Measurements from ENCODE around the gene CASQ2. TPM values are rescaled to one million over a fixed set of nuclear protein-coding genes. Genes with fewer than 3 reads are reported as not detected.

Gene CASQ2
- polyA plus RNA-seq, 5 donors: 0.46 to 13.8 (median 0.79) TPM

DNA sequence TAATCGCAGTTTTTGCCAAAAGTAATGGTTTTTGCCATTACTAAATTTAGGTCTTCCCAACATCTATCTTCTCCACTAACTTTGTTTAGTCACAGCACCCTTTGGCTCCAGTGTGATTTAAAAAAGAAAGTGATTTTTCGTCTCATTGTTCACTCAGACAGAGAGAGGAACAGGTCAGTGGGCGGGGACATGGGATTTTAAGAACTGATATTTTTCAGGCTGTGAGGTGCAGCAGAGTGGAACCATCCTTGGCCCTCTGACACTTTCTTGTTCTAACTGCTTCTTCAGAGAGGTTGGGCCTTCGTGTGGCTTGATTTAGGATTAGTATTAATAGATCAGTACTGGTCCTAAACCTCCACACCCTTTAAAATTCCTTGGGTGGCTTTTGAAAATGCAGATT, 38.8 kb downstream of the CASQ2 start:
- no peak for DNase-seq

DNA sequence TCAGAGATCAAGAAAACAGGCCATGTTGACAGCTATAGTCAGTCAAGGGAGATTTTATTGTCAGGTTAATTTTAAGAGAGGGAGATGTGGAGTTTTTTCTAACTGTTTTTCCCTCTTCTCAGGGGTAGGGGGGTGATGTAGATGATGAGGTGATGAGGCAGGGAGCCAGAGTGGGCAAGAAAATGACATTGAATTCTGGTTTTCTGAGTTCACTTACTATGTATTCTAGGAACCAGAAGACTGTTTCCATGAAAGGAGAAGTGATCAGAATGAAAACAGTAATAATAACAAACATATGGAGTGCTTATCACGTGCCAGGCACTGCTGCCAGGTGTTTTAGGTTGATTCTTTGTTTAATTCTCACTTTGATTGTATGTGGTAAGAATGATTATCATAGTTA, 40.2 kb downstream of the CASQ2 start:
- DNase-seq: no peak

DNA sequence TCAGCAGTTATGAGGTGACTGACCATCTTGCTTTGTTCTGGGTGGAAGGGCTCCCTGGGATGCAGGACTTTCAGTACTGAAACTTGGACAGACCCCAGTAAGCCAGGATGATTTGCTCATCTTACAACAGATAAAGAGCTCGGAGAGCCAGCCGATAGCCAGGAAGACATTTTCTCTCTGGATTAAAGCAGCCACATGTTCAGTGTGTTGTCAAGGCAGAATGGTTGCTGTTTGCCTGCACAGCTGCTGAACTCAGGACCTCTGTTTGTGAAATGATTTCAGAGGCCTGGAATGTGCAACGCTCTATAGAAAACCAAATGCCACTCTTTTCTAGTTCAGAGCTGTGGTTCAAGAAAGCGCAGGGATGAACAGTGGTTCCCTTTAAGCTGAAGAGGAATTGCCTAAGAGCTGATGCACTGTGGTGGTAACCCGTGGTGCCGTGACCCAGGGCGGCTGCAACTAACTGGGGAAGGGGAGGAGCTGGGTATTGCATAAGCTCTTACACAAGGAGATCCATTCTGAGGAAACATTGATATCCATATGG, 40.7 kb downstream of the CASQ2 start:
- DNase-seq: peak; percentile 89 to 93

DNA sequence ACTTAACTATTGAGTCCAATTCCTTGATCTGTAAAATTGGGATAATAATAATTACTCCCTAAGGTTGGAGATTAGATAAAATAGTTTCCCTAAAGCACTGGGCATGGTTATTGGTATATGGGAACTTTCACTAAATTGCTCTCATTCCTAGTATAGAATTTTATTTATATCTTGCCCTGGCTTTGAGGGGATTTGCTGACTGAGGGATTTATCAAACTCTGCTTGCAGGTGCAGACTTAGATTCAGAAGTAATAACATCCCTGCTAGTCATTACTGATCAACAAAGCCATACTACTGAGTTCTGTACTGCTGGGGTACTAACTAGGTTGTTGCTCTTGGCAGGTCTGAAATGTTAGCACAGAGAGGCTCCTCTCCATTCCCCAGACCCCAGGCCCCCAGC, 41.9 kb downstream of the CASQ2 start:
- no peak for DNase-seq

DNA sequence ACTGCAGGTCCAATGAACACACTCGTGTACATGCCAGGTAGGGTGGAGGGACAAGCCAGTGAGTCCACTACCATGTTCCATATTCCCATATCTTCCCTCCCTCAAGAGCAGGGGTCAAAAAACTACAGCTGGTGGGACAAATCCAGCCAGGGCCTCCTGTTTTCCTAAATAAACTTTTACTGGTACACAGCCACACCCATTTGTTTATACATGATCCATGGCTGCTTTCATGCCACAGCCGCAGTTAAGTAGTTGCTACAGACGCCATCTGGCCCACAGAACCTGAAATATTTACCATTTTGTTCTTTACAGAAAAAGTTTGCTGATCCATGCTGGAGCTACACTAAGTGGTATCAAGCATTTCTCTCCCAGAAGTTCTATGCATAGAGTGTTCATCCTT, 42.4 kb downstream of the CASQ2 start:
- no peak for DNase-seq

DNA sequence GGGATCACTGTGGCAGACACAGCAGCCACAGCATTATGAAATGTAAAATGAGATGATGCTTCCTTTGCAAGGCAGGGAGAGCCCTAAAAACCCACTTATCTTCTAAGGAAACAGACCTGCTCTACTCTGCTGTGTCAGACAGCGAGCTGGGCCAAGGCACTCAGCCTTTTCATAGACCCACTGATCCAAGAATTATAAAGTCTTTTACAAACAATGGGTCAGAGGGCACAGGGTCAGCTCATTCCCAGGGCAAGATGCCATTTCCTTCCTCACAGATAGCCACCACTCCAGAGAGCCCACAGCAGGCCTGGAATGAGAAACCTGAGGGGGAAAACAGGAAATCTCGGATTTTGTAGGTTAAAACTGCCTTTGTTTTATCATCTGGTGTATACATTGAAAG, 42.9 kb downstream of the CASQ2 start:
- no peak for DNase-seq

DNA sequence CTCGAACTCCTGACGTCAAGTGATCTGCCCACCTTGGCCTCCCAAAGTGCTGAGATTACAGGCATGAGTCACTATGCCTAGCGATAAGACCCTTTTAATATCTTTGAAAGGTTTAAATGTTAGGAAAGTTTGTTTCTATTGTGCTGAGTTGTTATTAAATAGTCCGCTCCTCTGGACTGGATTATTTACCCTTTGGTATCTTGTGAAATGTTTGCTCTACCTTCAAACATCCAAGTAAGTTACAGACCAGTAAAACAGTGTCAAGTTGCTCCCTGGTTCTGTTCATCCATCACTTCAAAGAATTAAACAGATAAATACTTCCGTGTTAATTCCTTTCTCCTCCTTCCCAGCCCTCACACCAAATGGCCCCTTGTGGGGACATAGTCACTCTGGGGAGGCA, 44.8 kb downstream of the CASQ2 start:
- DNase-seq: no peak

DNA sequence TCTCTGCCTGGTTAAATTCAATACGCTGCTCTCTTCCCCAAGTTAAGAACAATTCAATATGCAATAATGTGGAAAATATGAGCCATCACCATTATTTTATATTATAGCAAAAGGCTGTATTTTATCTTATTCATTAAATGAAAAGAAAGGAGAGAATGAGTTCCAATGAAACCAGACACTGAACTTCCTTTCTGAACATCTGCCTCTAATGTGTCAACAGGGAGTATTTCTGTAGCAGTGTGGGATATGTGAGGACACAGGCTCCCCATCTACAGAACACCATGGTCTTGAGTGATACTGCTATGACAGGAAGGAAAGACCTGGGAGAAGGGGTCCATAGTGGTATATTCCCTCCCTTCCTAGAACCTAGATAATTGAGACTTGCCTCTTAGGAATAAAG, 46.3 kb downstream of the CASQ2 start:
- DNase-seq: no peak

DNA sequence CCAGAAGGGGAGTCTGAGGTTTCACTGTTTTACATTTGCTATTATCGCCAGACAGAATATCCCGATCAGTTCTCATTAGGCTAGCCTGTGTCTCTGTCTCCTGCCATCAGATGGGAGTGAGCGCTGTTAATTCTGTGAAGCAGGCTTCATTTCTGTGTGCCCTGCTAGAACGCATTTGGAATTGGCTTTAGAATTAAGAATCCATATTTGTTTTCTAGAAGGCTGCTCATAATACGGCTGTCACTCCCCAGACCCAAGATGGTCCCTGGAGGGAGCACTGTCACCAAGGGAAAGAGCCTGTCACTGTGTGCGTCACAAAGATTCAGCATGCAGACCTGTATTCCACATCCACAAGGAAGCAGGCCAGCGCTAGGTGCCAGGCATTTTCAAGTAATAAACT, 49.2 kb downstream of the CASQ2 start:
- DNase-seq: no peak

DNA sequence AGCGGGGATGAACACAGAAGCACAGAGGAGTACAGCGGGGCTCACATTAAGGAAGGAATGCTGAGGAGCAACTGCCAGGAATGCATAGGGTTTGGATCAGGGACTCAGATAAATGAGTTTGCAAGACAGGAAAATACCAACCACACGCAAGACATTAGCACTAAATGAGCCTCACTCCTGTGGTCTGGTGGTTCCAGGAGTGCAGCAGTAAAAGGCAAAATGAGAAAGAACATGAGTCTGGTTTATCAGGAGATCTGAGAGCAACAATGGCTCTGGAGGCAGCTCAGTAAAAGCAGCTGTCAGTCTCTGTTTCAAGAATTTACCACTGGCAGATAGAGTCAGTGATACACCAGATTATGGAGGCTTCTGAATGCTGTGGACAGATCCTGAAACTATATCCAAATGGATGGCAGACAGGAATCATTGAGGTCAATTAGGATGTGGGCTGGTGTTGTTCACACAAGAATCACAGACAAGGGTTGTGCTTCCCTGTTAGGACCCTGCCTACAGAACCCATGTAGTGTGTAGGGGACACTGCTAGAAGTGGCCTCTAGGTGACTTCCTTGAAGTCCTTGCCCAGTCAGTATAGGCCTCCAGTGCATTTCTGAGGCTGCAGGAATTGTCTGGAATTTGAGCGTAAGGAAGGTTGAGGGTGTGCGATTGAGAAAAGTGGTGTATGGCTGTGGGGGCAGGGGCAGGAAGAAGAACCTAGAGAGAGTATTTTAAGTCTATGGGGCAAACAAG, 50.3 kb downstream of the CASQ2 start:
- no peak for DNase-seq

DNA sequence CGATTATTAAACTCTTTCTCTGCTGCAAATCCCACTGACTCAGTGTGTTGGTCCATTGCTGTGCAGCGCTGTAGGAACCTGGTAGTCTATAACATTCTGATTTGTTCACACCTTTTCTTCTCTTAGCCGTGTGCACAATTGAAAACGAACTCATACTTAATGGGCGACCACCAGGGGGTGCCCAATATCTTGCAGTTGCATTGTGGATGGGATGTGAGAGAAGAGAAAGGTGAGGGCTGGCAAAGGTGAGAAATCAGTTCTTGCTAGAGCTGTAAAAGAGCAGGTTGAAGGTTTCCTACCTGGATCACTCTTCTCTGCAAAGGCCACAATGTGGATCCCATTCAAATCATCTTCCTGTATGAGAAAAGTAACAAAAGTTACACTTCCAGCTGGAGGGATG, 51.0 kb downstream of the CASQ2 start:
- DNase-seq: no peak

DNA sequence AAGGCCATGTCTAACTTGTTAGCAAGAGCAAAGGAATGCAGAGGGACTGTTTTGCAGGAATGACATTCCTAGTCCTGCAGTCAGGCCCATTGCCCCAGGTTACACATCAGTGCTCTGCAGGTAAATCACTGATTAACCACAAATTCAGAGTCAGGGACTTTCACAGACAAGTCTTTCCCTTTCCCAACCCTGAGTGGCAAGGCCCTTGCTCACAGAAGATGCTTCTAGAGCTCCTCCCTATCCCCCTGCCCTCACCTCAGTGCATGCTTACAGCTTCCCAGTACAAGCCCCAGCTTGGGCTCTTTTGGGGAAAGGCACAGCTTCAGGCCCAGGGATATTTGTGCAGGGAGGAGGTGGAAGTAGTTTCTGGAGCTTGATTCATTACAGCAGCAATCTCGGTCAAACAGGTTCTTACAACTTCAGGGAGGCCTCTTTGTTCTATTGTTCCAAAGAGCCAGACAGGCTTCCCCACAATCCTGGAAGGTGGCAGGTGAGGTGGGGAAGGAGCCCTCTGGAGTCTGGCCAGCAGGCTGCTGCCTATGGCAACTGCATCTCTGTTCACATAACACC, 53.9 kb downstream of the CASQ2 start:
- DNase-seq: peak; percentile 58 to 65

DNA sequence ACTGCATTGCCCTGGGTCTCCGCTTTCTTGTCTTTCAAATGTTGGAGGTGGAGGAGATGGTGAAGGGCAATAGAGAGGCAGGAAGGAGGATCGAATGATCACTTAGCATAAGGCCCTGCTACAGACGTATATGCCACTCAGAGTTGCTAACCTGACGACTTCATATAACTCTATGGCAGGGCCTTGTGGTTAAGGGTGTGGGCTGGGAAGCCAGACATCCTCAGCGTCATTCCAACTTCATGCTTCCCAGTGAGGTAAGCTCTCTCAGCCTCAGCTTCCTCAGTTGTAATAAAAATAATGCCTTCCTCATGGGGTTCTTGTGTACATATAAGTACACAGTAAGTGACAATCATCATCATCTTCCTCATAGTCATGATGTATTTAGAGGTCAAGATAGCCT, 54.6 kb downstream of the CASQ2 start:
- no peak for DNase-seq

DNA sequence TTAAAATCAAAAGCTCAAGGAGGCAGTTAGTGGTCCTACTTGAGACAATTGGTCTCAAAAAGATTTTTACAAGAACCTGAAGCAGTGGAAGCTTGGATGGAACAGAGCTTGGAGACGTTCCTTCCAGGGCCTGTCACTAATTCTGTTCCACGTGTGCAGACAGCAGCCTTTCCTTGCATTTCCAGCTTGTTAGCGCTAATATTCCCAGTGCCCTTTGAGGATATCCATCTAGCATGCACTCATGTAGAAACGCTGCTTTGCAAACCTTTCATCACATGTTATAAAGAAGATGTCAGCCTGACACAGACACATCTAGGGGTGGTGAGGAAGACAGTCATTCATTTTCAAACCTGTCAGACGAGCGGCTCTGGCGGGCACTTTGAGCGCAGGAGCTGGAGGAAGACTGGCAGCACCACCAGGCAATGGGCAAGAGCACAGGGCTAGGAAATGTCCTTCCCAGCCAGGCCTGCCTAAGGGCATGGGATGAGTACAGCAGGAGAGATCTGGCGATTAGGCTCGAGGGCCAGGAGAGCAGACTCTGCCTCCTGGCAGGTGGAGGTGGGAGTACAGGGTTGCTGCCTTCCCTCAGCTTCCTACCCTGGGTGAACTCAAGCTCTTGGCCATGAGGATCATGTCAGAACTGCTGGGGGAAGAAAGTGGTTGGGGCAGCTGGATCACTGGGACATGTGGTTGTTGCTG, 55.5 kb downstream of the CASQ2 start:
- no peak for DNase-seq

DNA sequence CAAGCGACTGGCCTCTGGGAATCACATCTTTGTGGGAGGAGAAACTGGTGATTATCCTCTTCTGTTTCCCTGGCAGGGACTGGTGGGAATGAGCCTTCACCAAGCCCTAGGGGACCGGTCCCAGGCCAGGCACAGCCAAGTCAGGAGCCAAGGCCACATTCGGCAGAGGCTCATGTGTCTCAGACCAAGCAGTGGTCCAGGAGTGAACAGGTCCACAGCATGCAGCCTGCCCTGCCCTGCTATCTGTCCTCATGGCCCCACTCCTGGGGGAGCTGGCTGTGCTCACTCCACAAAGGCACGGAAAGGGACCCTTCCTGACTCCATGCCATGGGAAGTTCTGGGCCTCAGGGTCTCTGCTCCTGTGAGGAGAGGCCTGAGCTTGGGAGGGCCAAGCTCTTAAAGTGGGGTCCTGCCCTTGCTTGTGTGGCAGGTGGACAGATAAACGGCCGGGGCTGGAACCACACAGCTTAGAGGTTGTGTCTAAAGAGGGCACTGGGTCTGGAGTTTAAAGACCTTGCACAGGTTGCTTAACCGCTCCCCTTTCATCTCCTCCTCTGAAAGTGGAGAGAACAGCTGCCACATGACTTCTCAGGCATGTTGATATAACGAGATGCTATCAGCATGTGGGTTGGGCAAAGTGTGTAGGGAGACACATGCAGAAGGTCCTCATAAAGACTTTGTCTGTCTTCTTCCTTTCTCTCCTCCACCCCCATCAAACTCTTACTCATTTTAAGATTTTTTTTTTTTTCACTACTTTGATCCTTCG, 57.5 kb downstream of the CASQ2 start:
- no peak for DNase-seq

DNA sequence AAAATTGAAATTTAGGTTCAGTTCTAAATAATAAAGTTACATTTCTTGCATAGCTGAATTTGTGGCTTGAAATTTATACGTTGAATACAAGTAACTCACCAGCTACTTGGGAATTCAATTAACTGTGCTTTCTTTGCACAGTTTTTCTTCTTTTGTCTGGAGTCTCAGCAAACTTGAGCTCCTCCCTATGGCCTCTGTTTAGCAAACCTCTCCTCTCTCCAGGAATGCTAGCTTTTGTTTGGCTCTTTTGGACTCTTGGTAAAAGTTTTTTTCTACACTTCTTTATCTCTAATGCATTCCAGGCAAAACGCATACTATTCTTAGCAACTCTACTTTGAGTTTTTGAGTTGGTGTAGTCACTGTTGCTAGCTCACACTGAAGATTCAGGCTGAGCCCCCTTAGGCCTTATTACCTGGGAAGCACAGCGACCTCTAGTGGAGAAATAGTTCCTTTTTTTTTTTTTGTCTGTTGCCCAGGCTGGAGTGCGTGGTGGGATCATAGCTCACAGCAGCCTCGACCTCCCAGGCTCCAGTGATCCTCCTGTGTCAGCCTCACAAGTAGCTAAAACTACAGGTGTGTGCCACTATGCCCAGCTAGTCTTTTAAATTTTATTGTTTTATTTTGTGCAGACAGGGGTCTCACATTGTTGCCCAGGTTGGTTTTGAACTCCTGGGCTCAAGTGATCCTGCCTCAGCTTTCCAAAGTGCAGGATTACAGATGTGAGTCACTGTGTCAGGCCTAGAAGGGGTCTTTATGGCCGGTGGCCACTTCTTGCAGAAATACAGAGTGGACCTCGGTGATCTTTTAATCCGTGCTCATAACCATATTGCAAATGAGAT, 61.7 kb downstream of the CASQ2 start:
- no peak for DNase-seq

DNA sequence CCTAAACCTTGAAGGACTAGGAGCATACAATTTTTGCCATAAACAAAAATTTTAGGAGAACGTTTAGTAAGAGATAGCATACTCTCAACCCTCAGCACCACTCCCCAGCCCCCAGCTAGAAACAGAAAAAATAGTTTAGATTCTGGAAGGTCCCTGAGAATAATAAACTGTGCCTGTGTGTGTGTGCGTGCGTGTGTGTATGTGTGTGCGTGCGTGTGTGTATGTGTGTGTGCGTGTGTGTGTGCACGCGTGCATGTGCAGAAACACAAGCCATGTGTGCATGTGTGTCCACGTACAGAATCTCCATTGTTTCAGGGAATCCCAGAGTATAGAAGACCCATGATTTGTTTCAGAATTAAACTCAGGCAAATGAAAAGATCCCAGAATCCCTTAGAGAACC, 62.6 kb downstream of the CASQ2 start:
- DNase-seq: no peak

DNA sequence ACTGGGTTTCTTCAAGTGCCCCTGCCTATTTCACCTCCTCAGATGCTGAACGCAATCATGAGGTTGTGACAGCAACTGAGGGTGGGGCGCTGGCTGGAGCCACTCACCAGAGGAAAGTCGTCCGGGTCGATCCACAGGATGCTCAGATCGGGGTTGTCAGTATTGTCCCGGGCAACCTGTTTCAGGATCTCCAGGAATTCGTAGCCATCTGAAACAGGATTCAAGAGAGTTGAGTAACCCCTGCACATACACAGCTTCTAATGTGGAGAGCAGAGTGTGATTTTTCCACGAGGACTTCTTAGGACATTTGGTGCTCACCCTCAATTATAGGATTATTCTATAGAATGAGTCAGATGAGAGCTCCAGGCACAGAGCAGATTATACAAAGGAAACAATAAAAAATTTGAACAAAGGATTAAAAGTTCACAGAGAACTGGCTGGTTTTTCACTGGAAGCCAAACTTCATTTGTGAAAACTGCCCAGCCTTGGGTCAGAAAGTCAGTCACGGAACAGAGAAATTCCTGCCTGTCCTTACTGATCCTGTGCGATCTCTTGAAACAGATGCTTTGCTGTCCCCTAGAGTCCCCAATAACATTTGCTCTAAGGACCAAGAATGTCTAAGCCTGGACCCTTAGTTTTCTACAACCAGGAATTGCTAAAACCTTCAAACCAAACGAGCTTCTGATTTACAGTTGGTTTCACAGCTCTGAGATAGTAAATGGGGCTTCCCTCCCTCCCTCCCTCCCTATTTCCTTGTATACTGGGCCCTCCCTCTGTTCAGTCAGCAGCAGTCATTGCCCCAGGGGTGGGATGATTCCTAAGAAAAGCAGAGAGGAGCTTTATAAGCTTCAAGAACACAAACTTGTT, 63.2 kb downstream of the CASQ2 start:
- DNase-seq: no peak

DNA sequence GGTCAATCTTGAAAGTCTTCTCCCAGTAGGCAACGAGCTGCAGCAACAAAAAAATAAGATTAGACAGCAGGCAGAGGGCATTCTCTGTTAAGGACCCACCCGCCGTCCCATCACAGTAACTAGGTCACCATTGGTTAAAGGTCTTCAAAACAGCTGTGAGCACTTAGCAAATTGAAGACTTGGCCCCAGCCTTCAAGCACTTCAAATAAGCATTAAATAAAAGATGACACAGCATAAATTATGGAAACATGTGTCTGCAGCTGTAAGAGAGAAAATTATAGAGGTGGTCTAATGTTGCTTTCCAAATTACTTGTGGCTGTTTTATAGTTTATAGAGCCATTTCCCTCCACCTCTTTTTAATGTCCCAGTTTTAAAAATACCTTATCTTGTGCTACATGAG, 65.6 kb downstream of the CASQ2 start:
- peak in 1 of 2 donors; percentile 45 for DNase-seq

DNA sequence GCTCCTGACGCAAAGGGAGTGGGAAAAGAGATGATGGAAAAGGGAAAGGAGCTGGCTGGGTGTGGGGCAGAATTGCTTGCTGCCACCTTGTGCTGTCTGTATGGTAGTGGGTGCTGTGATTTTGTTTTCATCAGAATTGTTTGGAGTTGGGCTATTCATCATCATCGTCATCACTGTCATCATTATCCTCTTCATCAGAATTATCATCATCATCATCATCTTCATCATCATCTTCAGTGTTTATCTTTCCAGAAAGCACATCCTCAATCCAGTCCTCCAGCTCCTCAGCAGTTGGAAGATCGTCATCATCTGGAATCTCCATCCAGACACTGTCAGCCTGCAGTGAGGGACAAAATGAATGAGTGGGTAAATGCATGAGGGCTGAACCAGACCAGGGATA, 67.4 kb downstream of the CASQ2 start:
- no peak for DNase-seq

Measured in right lung (tissue), 5 donors.